Colonic mucosa (tissue), 4 donors: ENCODE measurements around the gene SSX2IP. TPM values are rescaled to one million over a fixed set of nuclear protein-coding genes. Genes with fewer than 3 reads are reported as not detected.

Source experiments
- DNase-seq: peaks from one replicate; pipeline ENCODE4 v3.0.0-alpha.2; 2020
- H3K27ac ChIP-seq: fragments of 200-600 bp; one replicate; pipeline ENCODE4 v1.8.0; 2021
- H3K27me3 ChIP-seq: fragments of 200-600 bp; one replicate; pipeline ENCODE4 v1.8.0; 2021
- H3K36me3 ChIP-seq: fragments of 200-600 bp; one replicate; pipeline ENCODE4 v1.8.0; 2021
- H3K4me1 ChIP-seq: fragments of 200-600 bp; one replicate; pipeline ENCODE4 v1.8.0; 2021; ENCODE audit warnings: mild to moderate bottlenecking
- H3K4me3 ChIP-seq: fragments of 200-600 bp; one replicate; pipeline ENCODE4 v1.8.0; 2021
- H3K9ac ChIP-seq, 2 donors: one replicate each; pipeline ENCODE4 v1.7.0; 2013; ENCODE audit warnings: control low read depth in 2 of 2, low read depth in 2 of 2, low read length in 2 of 2
- H3K9me3 ChIP-seq: fragments of 200-600 bp; one replicate; pipeline ENCODE4 v1.8.0; 2021
- intact Hi-C: fragments of 100-400 bp; cut with DNase I; formaldehyde crosslinking; loops from one replicate; pipeline ENCODE4 v1.14.1; 2022
- total RNA-seq, 2 donors: library from RNA; stranded (reverse); fragmentation: NEBNext Ultra II Directional in 1 of 2; extraction: Animal tissue kit (Norgen Biotek cat#: 25700) in 1 of 2; gene quantifications; one replicate each; pipeline ENCODE4 v1.2.1, GENCODE V29; 2021
- TF ChIP-seq, protein P1 (sequence below): fragments of 200-600 bp; IDR thresholded peaks from one replicate; pipeline ENCODE4 v1.8.0; 2022; ENCODE audit warnings: antibody characterized with exemption, mild to moderate bottlenecking
- donor health status: healthy.
- donor health status: DM: no; HTN: no; CAD: no.
- donor health status: DM: no; HTN: no; CAD: no.

The SSX2IP gene
- total RNA-seq, 2 donors from 2014 or later = 13.9 to 16.9 TPM

DNA sequence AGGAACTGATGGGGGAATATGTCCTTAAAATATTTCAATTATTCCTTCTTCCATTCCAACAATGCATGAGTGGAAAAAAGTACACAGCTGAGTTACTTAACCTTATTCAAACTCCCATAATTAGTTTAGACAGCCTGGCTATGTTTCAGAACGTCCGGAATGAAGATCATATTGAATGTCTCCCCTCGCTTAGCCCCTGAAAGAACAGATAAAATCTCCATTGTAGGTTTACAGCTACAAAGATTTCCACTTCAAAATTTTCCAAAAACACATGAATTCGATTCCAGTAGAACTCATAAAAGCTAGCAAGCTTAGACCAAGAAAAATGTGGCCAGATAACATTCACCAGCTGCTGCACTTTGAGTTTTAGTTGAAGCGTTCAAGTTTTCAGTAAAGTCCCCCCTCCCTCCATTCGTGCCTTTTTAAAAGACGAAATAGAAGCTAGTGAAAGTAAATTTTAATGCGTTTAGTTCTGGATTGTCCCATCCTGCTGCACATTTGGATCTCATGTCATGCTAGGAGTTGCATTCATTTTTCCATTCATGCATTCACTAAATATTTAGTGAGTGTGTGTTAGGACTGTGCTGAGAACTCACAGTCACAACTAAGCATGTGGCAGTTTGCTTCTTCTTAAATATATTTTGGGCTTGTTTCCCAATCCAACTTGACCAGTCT lies 29.4 kb upstream of the SSX2IP start:
- no peaks in the 10 kb centered on the region for H3K9me3 ChIP-seq
- no peak overlapping the region for H3K9ac ChIP-seq
- H3K4me1 ChIP-seq = peaks cover 11% of the 10 kb centered on the region
- DNase-seq = no peak
- H3K27ac ChIP-seq = peak overlapping the region; percentile 17
- H3K27me3 ChIP-seq = no peaks in the 10 kb centered on the region
- no peaks in the 10 kb centered on the region for H3K36me3 ChIP-seq
- no peak overlapping the region for H3K4me3 ChIP-seq
- TF ChIP-seq, protein P1, sequence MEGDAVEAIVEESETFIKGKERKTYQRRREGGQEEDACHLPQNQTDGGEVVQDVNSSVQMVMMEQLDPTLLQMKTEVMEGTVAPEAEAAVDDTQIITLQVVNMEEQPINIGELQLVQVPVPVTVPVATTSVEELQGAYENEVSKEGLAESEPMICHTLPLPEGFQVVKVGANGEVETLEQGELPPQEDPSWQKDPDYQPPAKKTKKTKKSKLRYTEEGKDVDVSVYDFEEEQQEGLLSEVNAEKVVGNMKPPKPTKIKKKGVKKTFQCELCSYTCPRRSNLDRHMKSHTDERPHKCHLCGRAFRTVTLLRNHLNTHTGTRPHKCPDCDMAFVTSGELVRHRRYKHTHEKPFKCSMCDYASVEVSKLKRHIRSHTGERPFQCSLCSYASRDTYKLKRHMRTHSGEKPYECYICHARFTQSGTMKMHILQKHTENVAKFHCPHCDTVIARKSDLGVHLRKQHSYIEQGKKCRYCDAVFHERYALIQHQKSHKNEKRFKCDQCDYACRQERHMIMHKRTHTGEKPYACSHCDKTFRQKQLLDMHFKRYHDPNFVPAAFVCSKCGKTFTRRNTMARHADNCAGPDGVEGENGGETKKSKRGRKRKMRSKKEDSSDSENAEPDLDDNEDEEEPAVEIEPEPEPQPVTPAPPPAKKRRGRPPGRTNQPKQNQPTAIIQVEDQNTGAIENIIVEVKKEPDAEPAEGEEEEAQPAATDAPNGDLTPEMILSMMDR = no peak
- intact Hi-C loops = loop anchor here (5.0 kb wide), 1 partner anchor 52 kb away; no protein-coding TSS in a partner anchor

DNA sequence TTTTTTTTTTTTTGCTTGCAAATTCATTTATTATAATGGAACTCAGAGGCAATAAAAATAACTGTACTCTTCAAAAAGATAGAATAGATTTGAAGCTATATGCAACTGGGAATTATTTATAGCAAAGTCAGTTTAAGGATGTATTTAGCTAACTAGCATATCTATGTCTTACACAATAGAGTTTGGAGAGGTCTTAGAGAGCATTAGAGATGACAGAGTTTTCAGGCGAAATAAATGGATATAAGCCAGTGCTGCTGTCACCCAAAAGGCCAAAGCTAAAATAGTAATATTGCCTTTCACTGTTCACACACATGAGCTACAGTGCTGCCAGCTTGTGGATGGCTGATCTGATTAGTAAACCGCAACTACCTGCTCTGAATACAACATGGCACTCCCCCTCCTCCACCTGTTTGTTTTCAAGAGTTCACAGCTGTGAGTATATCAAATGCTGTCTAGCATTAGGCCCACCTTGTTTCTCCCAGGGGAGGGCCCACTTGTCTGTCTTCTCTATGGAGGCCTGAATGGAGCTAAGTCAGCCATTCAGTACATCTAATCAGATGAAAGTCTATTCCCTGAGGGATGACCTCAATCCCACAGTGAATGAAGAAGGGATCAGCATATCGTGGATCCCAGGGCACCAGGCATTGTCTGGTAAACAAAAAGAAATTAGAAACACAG lies 25.2 kb upstream of the SSX2IP start:
- no peaks in the 10 kb centered on the region for H3K27me3 ChIP-seq
- intact Hi-C loops = no loop called here
- DNase-seq = no peak
- H3K9ac ChIP-seq = no peak overlapping the region
- no peaks in the 10 kb centered on the region for H3K9me3 ChIP-seq
- H3K4me1 ChIP-seq = peaks cover 7% of the 10 kb centered on the region
- H3K27ac ChIP-seq = no peak overlapping the region
- H3K4me3 ChIP-seq = no peak overlapping the region
- H3K36me3 ChIP-seq = no peaks in the 10 kb centered on the region
- TF ChIP-seq, protein P1 = no peak

DNA sequence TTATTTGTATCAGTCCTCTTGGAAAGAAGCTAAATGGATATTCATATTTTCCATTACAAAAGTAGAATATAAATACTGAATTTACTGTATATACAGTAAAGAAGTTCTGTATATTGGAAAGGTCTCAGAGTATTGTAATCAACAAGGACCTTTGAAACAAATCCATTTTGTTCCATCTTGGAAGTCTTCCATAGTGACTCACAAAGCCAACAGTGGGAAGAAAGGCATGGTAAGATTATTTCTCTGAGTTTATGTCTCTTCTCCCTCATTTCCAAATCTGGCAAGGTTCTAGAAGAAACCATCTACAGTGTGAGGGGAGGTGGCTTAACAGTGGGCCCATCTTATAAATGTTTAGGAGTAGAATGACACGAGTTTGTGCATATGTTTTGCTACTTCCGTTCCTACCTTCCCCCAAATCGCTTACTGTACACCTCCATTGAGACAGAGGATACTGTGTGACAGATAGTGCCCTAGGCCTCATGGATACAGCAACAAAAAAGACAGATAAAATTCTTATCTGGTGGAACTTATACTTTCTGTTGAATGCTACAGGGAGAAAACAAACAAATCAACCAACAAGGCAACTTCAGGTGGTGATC lies 22.1 kb upstream of the SSX2IP start:
- no peak for DNase-seq
- H3K9ac ChIP-seq = no peak overlapping the region
- no peak overlapping the region for H3K27ac ChIP-seq
- TF ChIP-seq, protein P1 = no peak
- H3K27me3 ChIP-seq = no peaks in the 10 kb centered on the region
- intact Hi-C loops = no loop called here
- H3K4me3 ChIP-seq = no peak overlapping the region
- H3K36me3 ChIP-seq = no peaks in the 10 kb centered on the region
- no peaks in the 10 kb centered on the region for H3K4me1 ChIP-seq
- no peaks in the 10 kb centered on the region for H3K9me3 ChIP-seq

DNA sequence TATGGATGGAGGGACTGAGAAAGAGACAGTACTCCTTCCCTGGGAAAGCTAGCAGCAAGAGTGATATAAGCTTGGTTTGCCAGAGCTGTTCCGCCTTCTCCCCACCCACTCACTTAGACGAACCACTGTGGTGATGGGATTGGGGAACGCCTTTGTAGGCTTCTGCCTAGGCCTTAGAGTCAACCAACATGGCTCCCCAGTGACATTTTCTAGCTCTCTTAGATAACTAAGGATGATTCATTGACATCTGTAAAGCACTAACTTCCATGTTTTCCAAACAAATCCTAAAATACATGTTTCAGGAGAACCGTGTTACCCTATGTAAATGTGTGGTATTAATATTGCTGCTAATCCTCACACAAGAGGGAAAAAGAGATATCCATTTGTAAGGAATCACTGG lies 21.6 kb upstream of the SSX2IP start:
- no peaks in the 10 kb centered on the region for H3K9me3 ChIP-seq
- H3K27ac ChIP-seq = no peak overlapping the region
- DNase-seq = no peak
- intact Hi-C loops = no loop called here
- H3K27me3 ChIP-seq = no peaks in the 10 kb centered on the region
- no peaks in the 10 kb centered on the region for H3K4me1 ChIP-seq
- no peak overlapping the region for H3K4me3 ChIP-seq
- H3K36me3 ChIP-seq = no peaks in the 10 kb centered on the region
- no peak overlapping the region for H3K9ac ChIP-seq
- TF ChIP-seq, protein P1 = no peak

DNA sequence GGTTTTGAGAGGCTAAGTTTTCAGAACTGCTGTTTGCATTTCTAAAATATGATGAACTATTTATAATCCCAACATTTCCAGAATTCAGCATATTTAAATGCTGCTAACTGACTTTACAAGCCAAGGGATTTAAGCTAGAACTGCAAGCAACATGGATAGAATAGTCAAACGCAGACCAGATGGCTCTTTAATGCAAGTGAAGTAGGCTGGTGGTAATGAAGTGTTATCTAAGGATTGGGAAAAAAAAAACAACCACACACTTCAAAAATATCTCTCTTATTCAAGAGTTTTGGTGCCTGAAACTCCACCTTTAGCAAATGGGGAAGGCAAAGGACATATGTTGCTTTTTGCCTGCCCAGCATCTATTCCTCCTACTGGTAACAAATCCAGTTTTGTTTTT lies 20.9 kb upstream of the SSX2IP start:
- no peak overlapping the region for H3K4me3 ChIP-seq
- TF ChIP-seq, protein P1 = no peak
- no peak overlapping the region for H3K9ac ChIP-seq
- no peaks in the 10 kb centered on the region for H3K4me1 ChIP-seq
- H3K27me3 ChIP-seq = no peaks in the 10 kb centered on the region
- no peak for DNase-seq
- intact Hi-C loops = no loop called here
- H3K9me3 ChIP-seq = no peaks in the 10 kb centered on the region
- no peak overlapping the region for H3K27ac ChIP-seq
- H3K36me3 ChIP-seq = no peaks in the 10 kb centered on the region
